Panc1 (cell line): Measurements from ENCODE around the gene SSX1. TPM values are rescaled to one million over a fixed set of nuclear protein-coding genes. Genes with fewer than 3 reads are reported as not detected.
"Not testable (repeated sequence)": the region's sequence is repeated elsewhere in the genome, so short reads cannot be mapped to it uniquely, and the experiment has no call there.

Source experiments
- ATAC-seq: fragments of 200-7000 bp; cut with Tn5 transposase; 2 replicates; pipeline ENCODE4 v1.9.1; 2020; ENCODE audit warnings: mild to moderate bottlenecking, moderate library complexity
- Bru-seq: library from RNA; stranded (reverse); fragments of 400-500 nt; gene quantifications from one replicate; lab custom pipeline; 2021; lab: Mats Ljungman, UMichigan
- BruChase-seq, 2 experiments: library from RNA; stranded (reverse); fragments of 400-500 nt; gene quantifications; one replicate each; lab custom pipeline; 2021; lab: Mats Ljungman, UMichigan
- BruUV-seq: library from RNA; stranded (reverse); fragments of 400-500 nt; replicated peaks from 2 replicates; lab custom pipeline; 2021; lab: Mats Ljungman, UMichigan
- CTCF ChIA-PET: fragments of 300-600 bp; sonication (Branson Sonifier 250); formaldehyde crosslinking; loops from one replicate; lab custom pipeline; 2022; ENCODE audit warnings: antibody characterized with exemption; lab: Charles Lee
- POLR2A ChIA-PET: fragments of 300-600 bp; sonication (Branson Sonifier 250); formaldehyde crosslinking; loops from one replicate; lab custom pipeline; 2022; ENCODE audit warnings: antibody characterized with exemption; lab: Charles Lee
- DNase-seq: peaks from one replicate; pipeline ENCODE4 v3.0.0-alpha.2; 2010; ENCODE audit warnings: low read depth, low spot score
- H3K27ac ChIP-seq: 2 replicates; pipeline ENCODE4 v1.5.1; 2011; ENCODE audit warnings: mild to moderate bottlenecking, low read length, inconsistent platforms
- H3K27me3 ChIP-seq: fragments of 200-500 bp; sonication (Bioruptor generic); 2 replicates; pipeline ENCODE4 v1.6.0; 2014; ENCODE audit warnings: low read length, inconsistent platforms; ENCODE audit not compliant: control insufficient read depth, insufficient read depth
- H3K36me3 ChIP-seq: fragments of 200-500 bp; sonication (Bioruptor generic); 2 replicates; pipeline ENCODE4 v1.5.1; 2014; ENCODE audit warnings: inconsistent platforms, mild to moderate bottlenecking, low read length, moderate library complexity; ENCODE audit not compliant: control insufficient read depth, insufficient read depth
- H3K4me1 ChIP-seq: 2 replicates; pipeline ENCODE4 v1.5.1; 2011; ENCODE audit warnings: inconsistent platforms, mild to moderate bottlenecking, low read length, moderate library complexity; ENCODE audit not compliant: control insufficient read depth, insufficient read depth
- H3K4me3 ChIP-seq, 2 experiments: 2 replicates each; pipeline ENCODE4 v1.5.1; 2011 to 2012; ENCODE audit warnings: low read depth in 2 of 2, low read length in 2 of 2, mild to moderate bottlenecking in 2 of 2, inconsistent platforms in 1 of 2, moderate library complexity in 1 of 2
- H3K9me3 ChIP-seq: fragments of 200-500 bp; sonication (Bioruptor generic); 2 replicates; pipeline ENCODE4 v1.5.1; 2014; ENCODE audit warnings: low read depth, mild to moderate bottlenecking, inconsistent platforms, low read length, moderate library complexity; ENCODE audit not compliant: control insufficient read depth, insufficient read depth
- in situ Hi-C: cut with HindIII; loops from 2 replicates; pipeline ENCODE4 v1.10.0; 2016; ENCODE audit warnings: low sequenced_read_pairs, low pct_unique_long_range_greater_than_20kb
- intact Hi-C: fragments of 100-400 bp; cut with micrococcal nuclease; formaldehyde crosslinking; loops from one replicate; pipeline ENCODE4 v1.10.0; 2022; ENCODE audit not compliant: unreplicated experiment
- long read RNA-seq: library from polyadenylated mRNA; unstranded; transcript quantifications from one replicate; pipeline ENCODE4 v2.0.0, GENCODE V29; 2021; ENCODE audit not compliant: unreplicated experiment
- polyA plus RNA-seq: library from polyadenylated mRNA; unstranded; fragments of >200 nt; gene quantifications from one replicate; pipeline ENCODE4 v1.2.1, GENCODE V29; 2012; ENCODE audit warnings: missing spikeins; ENCODE audit not compliant: insufficient read length
- total RNA-seq: library from RNA; stranded (reverse); gene quantifications from one replicate; pipeline ENCODE4 v1.2.1, GENCODE V29; 2021; ENCODE audit not compliant: unreplicated experiment

Gene SSX1
- total RNA-seq = 0.13 TPM
- not detected for polyA plus RNA-seq
- not detected for Bru-seq, nascent RNA
- not detected for BruChase-seq, experiment 1, labeled RNA remaining after a 2-hour chase
- BruChase-seq, experiment 2, labeled RNA remaining after a 6-hour chase = not detected
- long read RNA-seq = 0 reads

- POLR2A ChIA-PET, in situ Hi-C loops: not testable (repeated sequence)
These were observed at the start of gene SSX1 for GRCh38 chrX:48255062-48255796. SSX1 (plus strand) TSS chrX:48255392; CDS start chrX:48257242, 1,850 bp downstream.

GRCh38 chrX:48214341-48214740 lies 40.9 kb upstream of the SSX1 start:
- BruUV-seq, H3K27ac ChIP-seq, CTCF ChIA-PET, DNase-seq, H3K27me3 ChIP-seq, ATAC-seq, H3K36me3 ChIP-seq, in situ Hi-C loops, H3K4me3 ChIP-seq, intact Hi-C loops, H3K4me1 ChIP-seq, POLR2A ChIA-PET, H3K9me3 ChIP-seq: not testable (repeated sequence)

More at GRCh38 chrX:48255062-48255796, at the start of gene SSX1:
- intact Hi-C loops, ATAC-seq, DNase-seq, H3K4me3 ChIP-seq, CTCF ChIA-PET, H3K9me3 ChIP-seq, H3K27ac ChIP-seq, H3K27me3 ChIP-seq, BruUV-seq, H3K4me1 ChIP-seq, H3K36me3 ChIP-seq: not testable (repeated sequence)

- H3K36me3 ChIP-seq, BruUV-seq, H3K27me3 ChIP-seq, CTCF ChIA-PET, H3K4me1 ChIP-seq, H3K9me3 ChIP-seq, DNase-seq, H3K27ac ChIP-seq, intact Hi-C loops, H3K4me3 ChIP-seq, POLR2A ChIA-PET, ATAC-seq, in situ Hi-C loops: not testable (repeated sequence)
These were observed 31.0 kb upstream of the SSX1 start for GRCh38 chrX:48224196-48224595.

DNA sequence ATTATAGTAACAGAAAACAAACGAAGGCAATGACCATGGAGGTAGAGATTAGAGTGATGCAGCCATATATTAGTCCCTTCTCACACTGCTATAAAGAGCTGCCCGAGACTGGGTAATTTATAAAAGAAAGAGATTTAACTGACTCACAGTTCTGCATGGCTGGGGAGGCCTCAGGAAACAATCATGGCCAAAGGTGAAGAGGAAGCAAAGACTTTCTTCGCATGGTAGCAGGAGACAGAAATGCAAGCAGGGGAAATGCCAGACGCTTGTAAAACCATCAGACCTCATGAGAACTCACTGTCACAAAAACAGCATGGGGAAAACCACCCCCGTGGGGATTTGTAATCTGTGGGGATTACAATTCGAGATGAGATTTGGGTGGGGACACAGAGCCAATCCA lies 2.2 kb upstream of the SSX1 start:
- intact Hi-C loops, H3K4me1 ChIP-seq, in situ Hi-C loops, H3K36me3 ChIP-seq, H3K27ac ChIP-seq, DNase-seq, H3K4me3 ChIP-seq, BruUV-seq, CTCF ChIA-PET, ATAC-seq, H3K9me3 ChIP-seq, H3K27me3 ChIP-seq: not testable (repeated sequence)
- POLR2A ChIA-PET = interaction anchor here (0.7 kb wide), 1 partner anchor 47 kb away, joined by 4 read pairs; no protein-coding TSS in a partner anchor

DNA sequence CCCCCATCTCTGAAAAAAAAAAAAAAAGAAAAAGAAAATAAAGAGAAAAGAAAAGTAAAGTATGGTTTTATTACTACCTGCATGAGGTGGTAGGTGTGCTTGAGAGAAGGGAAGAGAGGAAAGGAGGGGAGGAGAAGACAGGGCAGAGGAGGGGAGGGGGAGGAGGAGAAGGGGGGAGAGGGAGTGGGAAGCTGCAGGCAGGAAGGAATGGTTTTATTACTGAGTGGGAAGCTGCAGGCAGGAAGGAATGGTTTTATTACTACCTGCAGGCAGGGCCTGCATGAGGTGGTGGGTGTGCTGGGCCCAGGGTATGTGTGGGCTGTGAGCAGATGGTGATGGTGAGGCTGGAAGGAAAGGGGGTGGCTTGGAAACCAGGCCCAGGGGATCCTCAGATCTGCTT lies 19.2 kb downstream of the SSX1 start:
- BruUV-seq, H3K27me3 ChIP-seq, CTCF ChIA-PET, H3K4me3 ChIP-seq, H3K4me1 ChIP-seq, ATAC-seq, H3K36me3 ChIP-seq, in situ Hi-C loops, POLR2A ChIA-PET, H3K9me3 ChIP-seq, intact Hi-C loops, H3K27ac ChIP-seq, DNase-seq: not testable (repeated sequence)
